HAP-1 (cell line): ENCODE results near the gene HSFX1.
A peak's percentile ranks its signal among the peaks of the same experiment; 100 is the strongest.
"Not testable (repeated sequence)": the region's sequence is repeated elsewhere in the genome, so short reads cannot be mapped to it uniquely, and the experiment has no call there.

Source experiments
- DNase-seq, 2 experiments: peaks; one replicate each; pipeline ENCODE4 v3.0.0-alpha.2; 2016 to 2020; ENCODE audit warnings: low spot score in 2 of 2
- H3K27me3 ChIP-seq: fragments of 250-450 bp; sonication (Bioruptor Pico); 2 replicates; pipeline ENCODE4 v1.5.1; 2020; ENCODE audit warnings: low read depth, mild to moderate bottlenecking, moderate library complexity
- H3K36me3 ChIP-seq: fragments of 250-450 bp; sonication (Bioruptor Pico); replicated peaks from 2 replicates; pipeline ENCODE4 v1.5.1; 2020; ENCODE audit warnings: mild to moderate bottlenecking
- H3K4me1 ChIP-seq: fragments of 250-450 bp; sonication (Bioruptor Pico); 2 replicates; pipeline ENCODE4 v1.5.1; 2020; ENCODE audit warnings: mild to moderate bottlenecking
- H3K4me3 ChIP-seq: fragments of 250-450 bp; sonication (Bioruptor Pico); 2 replicates; pipeline ENCODE4 v1.5.1; 2020; ENCODE audit warnings: mild to moderate bottlenecking, moderate library complexity
- H3K9me3 ChIP-seq: fragments of 250-450 bp; sonication (Bioruptor Pico); 2 replicates; pipeline ENCODE4 v1.5.1; 2020; ENCODE audit warnings: mild to moderate bottlenecking, moderate library complexity
- in situ Hi-C: fragments of 300-500 bp; cut with MboI; formaldehyde crosslinking; loops from 3 replicates; pipeline ENCODE4 v1.14.3; 2020; ENCODE audit warnings: low sequenced_read_pairs, inconsistent platforms, mixed read lengths

HSFX1 gene

GRCh38 chrX:149777999-149778398 lies 4.1 kb downstream of the HSFX1 start:
- in situ Hi-C loops, result not testable (repeated sequence)

GRCh38 chrX:149781727-149782126 lies 7.9 kb downstream of the HSFX1 start, which contains the start of gene MAGEA9:
Gene MAGEA9 (plus strand): TSS chrX:149781930. CDS start chrX:149786211, 4,281 bp downstream.
- H3K9me3 ChIP-seq, H3K4me1 ChIP-seq, in situ Hi-C loops, H3K36me3 ChIP-seq, H3K4me3 ChIP-seq, H3K27me3 ChIP-seq, DNase-seq: not testable (repeated sequence)

More at GRCh38 chrX:149777999-149778398, 4.1 kb downstream of the HSFX1 start:
- not testable (repeated sequence) for H3K9me3 ChIP-seq, DNase-seq, H3K4me3 ChIP-seq, H3K36me3 ChIP-seq, H3K4me1 ChIP-seq, H3K27me3 ChIP-seq

- H3K9me3 ChIP-seq, H3K36me3 ChIP-seq, H3K4me1 ChIP-seq, H3K4me3 ChIP-seq, DNase-seq, H3K27me3 ChIP-seq, in situ Hi-C loops: not testable (repeated sequence)
Observed at GRCh38 chrX:149795531-149795930, 21.7 kb downstream of the HSFX1 start.

GRCh38 chrX:149799095-149799714 lies 25.3 kb downstream of the HSFX1 start:
- DNase-seq, result no peak
- Histone ChIP-seq H3K27me3 (peaks cover 6% of the 10 kb centered on the region; the same call in 1 of the 2 replicates), H3K36me3 (no peaks in the 10 kb centered on the region), H3K9me3 (no peaks in the 10 kb centered on the region), H3K4me3 (no peak overlapping the region), H3K4me1 (no peaks in the 10 kb centered on the region)
- in situ Hi-C loops, result no loop called here

GRCh38 chrX:149799938-149800337 lies 26.1 kb downstream of the HSFX1 start:
- H3K9me3 ChIP-seq, result no peaks in the 10 kb centered on the region
- no peak for DNase-seq
- H3K27me3 ChIP-seq, result peaks cover 6% of the 10 kb centered on the region; the same call in 1 of the 2 replicates
- no peak overlapping the region for H3K4me3 ChIP-seq
- H3K4me1 ChIP-seq, result no peaks in the 10 kb centered on the region
- no peaks in the 10 kb centered on the region for H3K36me3 ChIP-seq
- in situ Hi-C loops, result loop anchor here (25.0 kb wide), 1 partner anchor 163 kb away; the partner anchor contains the start of gene TMEM185A

- no peaks in the 10 kb centered on the region for H3K9me3 ChIP-seq
- H3K4me3 ChIP-seq, result no peak overlapping the region
- H3K4me1 ChIP-seq, result no peaks in the 10 kb centered on the region
- in situ Hi-C loops, result loop anchor here (25.0 kb wide), 1 partner anchor 166 kb away; the partner anchor contains the start of gene TMEM185A
- no peak for DNase-seq
- peaks cover 4% of the 10 kb centered on the region; the same call in 1 of the 2 replicates for H3K27me3 ChIP-seq
- H3K36me3 ChIP-seq, result no peaks in the 10 kb centered on the region
Observed at GRCh38 chrX:149803458-149804062, 29.7 kb downstream of the HSFX1 start.

GRCh38 chrX:149804102-149804501 lies 30.2 kb downstream of the HSFX1 start:
- Histone ChIP-seq H3K4me3 (no peak overlapping the region), H3K27me3 (peaks cover 3% of the 10 kb centered on the region; the same call in 1 of the 2 replicates), H3K36me3 (no peaks in the 10 kb centered on the region), H3K4me1 (no peaks in the 10 kb centered on the region), H3K9me3 (no peaks in the 10 kb centered on the region)
- in situ Hi-C loops, result loop anchor here (25.0 kb wide), 1 partner anchor 167 kb away; the partner anchor contains the start of gene TMEM185A
- DNase-seq, result no peak

- in situ Hi-C loops, result loop anchor here (25.0 kb wide), 1 partner anchor 171 kb away; the partner anchor contains the start of gene TMEM185A
- Histone ChIP-seq H3K36me3 (no peaks in the 10 kb centered on the region), H3K4me1 (no peaks in the 10 kb centered on the region), H3K9me3 (no peaks in the 10 kb centered on the region), H3K27me3 (peaks cover 2% of the 10 kb centered on the region; the same call in 1 of the 2 replicates), H3K4me3 (no peak overlapping the region)
- no peak for DNase-seq
Observed at GRCh38 chrX:149807747-149808458, 34.0 kb downstream of the HSFX1 start.

GRCh38 chrX:149818652-149819051 lies 44.8 kb downstream of the HSFX1 start:
- Histone ChIP-seq H3K9me3 (no peaks in the 10 kb centered on the region), H3K4me3 (no peak overlapping the region), H3K36me3 (no peaks in the 10 kb centered on the region), H3K27me3 (peaks cover 6% of the 10 kb centered on the region; the same call in 1 of the 2 replicates), H3K4me1 (no peaks in the 10 kb centered on the region)
- no peak for DNase-seq
- in situ Hi-C loops, result loop anchor here (25.0 kb wide), 1 partner anchor 181 kb away; the partner anchor contains the start of gene TMEM185A

GRCh38 chrX:149819371-149819770 lies 45.5 kb downstream of the HSFX1 start:
- H3K27me3 ChIP-seq, result peaks cover 5% of the 10 kb centered on the region; the same call in 1 of the 2 replicates
- in situ Hi-C loops, result loop anchor here (25.0 kb wide), 1 partner anchor 182 kb away; the partner anchor contains the start of gene TMEM185A
- H3K4me3 ChIP-seq, result no peak overlapping the region
- H3K4me1 ChIP-seq, result no peaks in the 10 kb centered on the region
- no peaks in the 10 kb centered on the region for H3K9me3 ChIP-seq
- no peak for DNase-seq
- no peaks in the 10 kb centered on the region for H3K36me3 ChIP-seq

- in situ Hi-C loops, result no loop called here
Observed at GRCh38 chrX:149825424-149825823, 51.6 kb downstream of the HSFX1 start.

More at GRCh38 chrX:149825424-149825823, 51.6 kb downstream of the HSFX1 start:
- Histone ChIP-seq H3K36me3 (no peaks in the 10 kb centered on the region), H3K27me3 (peaks cover 4% of the 10 kb centered on the region; the same call in 1 of the 2 replicates), H3K4me1 (no peaks in the 10 kb centered on the region), H3K9me3 (no peaks in the 10 kb centered on the region), H3K4me3 (no peak overlapping the region)
- DNase-seq, result peak; percentile 20 to 82
